ENCODE data around the gene DND1.
"Not testable (repeated sequence)": the region's sequence is repeated elsewhere in the genome, so short reads cannot be mapped to it uniquely, and the experiment has no call there.

The DND1 gene

GRCh38 chr5:140673187-140673976 is at the start of gene DND1:
Gene DND1, minus strand, starts transcription at chr5:140673576. Its CDS starts 34 bp downstream, at chr5:140673542.
- DNase-seq (ENCODE audit: low read depth), result no peak
- no peak for TF ChIP-seq CTCF (conservative IDR thresholded peaks at IDR 0.05; ENCODE audit: control insufficient read depth, insufficient read depth, low read depth, low read length)
- H3K4me3 ChIP-seq (ENCODE audit: control insufficient read depth, low read depth, low read length), result peak within 1 kb of the TSS; percentile 1

GRCh38 chr5:140721395-140721794 is 48.0 kb upstream of the DND1 start:
- H3K4me3 ChIP-seq (ENCODE audit: control insufficient read depth, low read depth, low read length); DNase-seq (ENCODE audit: low read depth): not testable (repeated sequence)

- not testable (repeated sequence) for H3K4me3 ChIP-seq (ENCODE audit: control insufficient read depth, low read depth, low read length); DNase-seq (ENCODE audit: low read depth)
Measured at GRCh38 chr5:140720738-140721137, 47.4 kb upstream of the DND1 start.

DNA sequence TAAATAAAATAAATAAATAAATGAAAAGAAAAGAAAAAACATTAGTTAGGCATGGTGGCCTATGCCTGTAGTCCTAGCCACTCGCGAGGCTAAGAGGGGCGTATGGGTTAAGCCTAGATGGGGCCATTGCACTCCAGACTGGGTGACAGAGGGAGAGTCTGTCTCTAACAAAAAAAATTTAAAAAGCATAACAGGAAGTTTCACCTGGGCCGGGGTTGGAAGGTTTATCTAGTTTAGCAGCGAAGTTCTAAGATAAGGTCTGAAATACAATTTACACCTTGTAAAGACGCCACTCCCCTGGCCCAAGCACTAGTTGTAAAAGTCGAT is 44.9 kb upstream of the DND1 start:
- TF ChIP-seq CTCF (conservative IDR thresholded peaks at IDR 0.05; ENCODE audit: control insufficient read depth, insufficient read depth, low read depth, low read length), result no peak

GRCh38 chr5:140716238-140716637 is 42.9 kb upstream of the DND1 start:
- not testable (repeated sequence) for H3K4me3 ChIP-seq (ENCODE audit: control insufficient read depth, low read depth, low read length); DNase-seq (ENCODE audit: low read depth)

More for the DNA sequence above, 44.9 kb upstream of the DND1 start:
- H3K4me3 ChIP-seq (ENCODE audit: control insufficient read depth, low read depth, low read length), result peak overlapping the region; percentile 30
- no peak for DNase-seq (ENCODE audit: low read depth)

DNA sequence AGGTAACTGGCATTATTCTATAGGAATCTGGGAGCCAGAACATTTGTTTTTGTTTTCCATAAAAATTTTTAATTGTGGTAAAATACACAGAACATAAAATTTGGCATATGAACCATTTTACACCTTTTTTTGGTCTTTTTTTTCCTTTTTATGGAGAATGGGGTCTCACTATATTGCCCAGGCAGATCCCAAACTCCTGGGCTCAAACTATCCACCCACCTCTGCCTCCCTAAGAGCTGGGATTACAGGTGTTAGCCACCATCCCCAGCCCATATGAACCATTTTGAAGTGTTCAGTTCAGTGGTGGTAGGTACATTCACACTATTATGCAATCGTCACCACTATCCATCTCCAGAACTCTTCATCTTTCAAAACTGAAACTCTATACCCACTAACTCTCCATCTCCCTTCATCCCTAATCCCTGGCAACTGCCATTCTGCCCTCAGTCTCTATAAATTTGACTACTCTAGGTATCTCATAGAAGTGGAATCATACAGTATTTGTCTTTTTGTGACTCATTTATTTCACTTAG is 40.3 kb upstream of the DND1 start:
- TF ChIP-seq CTCF (conservative IDR thresholded peaks at IDR 0.05; ENCODE audit: control insufficient read depth, insufficient read depth, low read depth, low read length), result no peak
- DNase-seq (ENCODE audit: low read depth), result no peak
- H3K4me3 ChIP-seq (ENCODE audit: control insufficient read depth, low read depth, low read length), result no peak overlapping the region

DNA sequence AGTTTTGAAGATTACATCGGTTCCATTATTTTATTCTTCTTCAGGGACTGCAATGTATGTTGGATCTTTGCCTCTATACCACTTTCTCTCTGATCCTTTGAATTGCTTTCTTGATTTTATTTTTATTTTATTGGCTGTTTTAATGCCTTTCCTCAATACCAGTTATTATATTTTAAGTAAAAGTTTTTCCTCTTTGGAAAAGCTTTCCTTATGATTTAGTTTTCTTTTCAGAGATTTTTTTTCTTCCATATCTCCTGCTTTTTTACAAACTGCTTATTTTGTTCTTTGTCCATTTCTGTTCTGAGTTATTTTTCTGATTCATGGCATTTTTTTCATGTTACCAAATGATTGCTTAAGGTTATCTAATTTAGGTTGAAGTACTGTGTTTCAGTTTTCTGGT is 38.4 kb upstream of the DND1 start:
- no peak for DNase-seq (ENCODE audit: low read depth)
- no peak for TF ChIP-seq CTCF (conservative IDR thresholded peaks at IDR 0.05; ENCODE audit: control insufficient read depth, insufficient read depth, low read depth, low read length)
- no peak overlapping the region for H3K4me3 ChIP-seq (ENCODE audit: control insufficient read depth, low read depth, low read length)

- H3K4me3 ChIP-seq (ENCODE audit: control insufficient read depth, low read depth, low read length), result peak overlapping the region; percentile 87
- peak; percentile 98 for DNase-seq (ENCODE audit: low read depth)
- TF ChIP-seq CTCF (conservative IDR thresholded peaks at IDR 0.05; ENCODE audit: control insufficient read depth, insufficient read depth, low read depth, low read length), result no peak
Measured at GRCh38 chr5:140710899-140711552, 37.6 kb upstream of the DND1 start.

GRCh38 chr5:140708787-140709186 is 35.4 kb upstream of the DND1 start:
- not testable (repeated sequence) for H3K4me3 ChIP-seq (ENCODE audit: control insufficient read depth, low read depth, low read length); DNase-seq (ENCODE audit: low read depth)

Data from fibroblast of mammary gland (primary cell).